SJSA1 (cell line): ENCODE results near the gene ZFPM1. TPM values are rescaled to one million over a fixed set of nuclear protein-coding genes. Genes with fewer than 3 reads are reported as not detected.

ENCODE experiments used
- DNase-seq, 2 experiments: peaks; one replicate each; pipeline ENCODE4 v3.0.0-alpha.2; 2015 to 2020; ENCODE audit warnings: low spot score in 2 of 2, low read depth in 1 of 2
- H3K27ac ChIP-seq: fragments of 250-450 bp; sonication (Bioruptor Pico); 2 replicates; pipeline ENCODE4 v1.5.1; 2020; ENCODE audit warnings: mild to moderate bottlenecking, moderate library complexity
- H3K27me3 ChIP-seq: fragments of 250-450 bp; sonication (Bioruptor Pico); replicated peaks from 2 replicates; pipeline ENCODE4 v1.5.1; 2020; ENCODE audit warnings: mild to moderate bottlenecking, moderate library complexity
- H3K36me3 ChIP-seq: fragments of 250-450 bp; sonication (Bioruptor Pico); 2 replicates; pipeline ENCODE4 v1.5.1; 2020; ENCODE audit warnings: mild to moderate bottlenecking
- H3K4me1 ChIP-seq: fragments of 250-450 bp; sonication (Bioruptor Pico); replicated peaks from 2 replicates; pipeline ENCODE4 v1.6.1; 2021; ENCODE audit warnings: mild to moderate bottlenecking
- H3K4me3 ChIP-seq: fragments of 250-450 bp; sonication (Bioruptor Pico); 2 replicates; pipeline ENCODE4 v1.5.1; 2020; ENCODE audit warnings: mild to moderate bottlenecking
- H3K9me3 ChIP-seq: fragments of 250-450 bp; sonication (Bioruptor Pico); replicated peaks from 2 replicates; pipeline ENCODE4 v1.5.1; 2020; ENCODE audit warnings: mild to moderate bottlenecking
- total RNA-seq: library from RNA; depleted of rRNA; stranded (reverse); fragments of >200 nt; shearing (Covaris generic); gene quantifications from 2 replicates; pipeline ENCODE4 v1.2.3, GENCODE V29; 2014

The ZFPM1 gene
- total RNA-seq, 1 experiment from 2014 or later: 0.92 TPM

GRCh38 chr16:88519938-88520653 lies 67.0 kb downstream of the ZFPM1 start:
- Histone ChIP-seq H3K4me1 (peaks cover 8% of the 10 kb centered on the region), H3K36me3 (no peaks in the 10 kb centered on the region), H3K27ac (no peak overlapping the region), H3K27me3 (no peaks in the 10 kb centered on the region), H3K4me3 (no peak overlapping the region), H3K9me3 (no peaks in the 10 kb centered on the region)
- DNase-seq: no peak

GRCh38 chr16:88521674-88522073 lies 68.6 kb downstream of the ZFPM1 start:
- H3K4me1 ChIP-seq: peaks cover 24% of the 10 kb centered on the region
- no peak for DNase-seq
- H3K36me3 ChIP-seq: no peaks in the 10 kb centered on the region
- H3K9me3 ChIP-seq: no peaks in the 10 kb centered on the region
- H3K27ac ChIP-seq: no peak overlapping the region
- no peaks in the 10 kb centered on the region for H3K27me3 ChIP-seq
- no peak overlapping the region for H3K4me3 ChIP-seq

- no peak overlapping the region for H3K4me3 ChIP-seq
- H3K36me3 ChIP-seq: no peaks in the 10 kb centered on the region
- H3K27me3 ChIP-seq: no peaks in the 10 kb centered on the region
- DNase-seq: no peak
- H3K27ac ChIP-seq: no peak overlapping the region
- peaks cover 31% of the 10 kb centered on the region for H3K4me1 ChIP-seq
- no peaks in the 10 kb centered on the region for H3K9me3 ChIP-seq
Observed at GRCh38 chr16:88522276-88522949, 69.3 kb downstream of the ZFPM1 start.

GRCh38 chr16:88523309-88524161 lies 70.5 kb downstream of the ZFPM1 start:
- no peaks in the 10 kb centered on the region for H3K36me3 ChIP-seq
- H3K4me1 ChIP-seq: peaks cover 42% of the 10 kb centered on the region
- H3K4me3 ChIP-seq: no peak overlapping the region
- no peak overlapping the region for H3K27ac ChIP-seq
- H3K27me3 ChIP-seq: no peaks in the 10 kb centered on the region
- H3K9me3 ChIP-seq: no peaks in the 10 kb centered on the region
- no peak for DNase-seq

- H3K4me1 ChIP-seq: peaks cover 49% of the 10 kb centered on the region
- H3K4me3 ChIP-seq: no peak overlapping the region
- H3K9me3 ChIP-seq: no peaks in the 10 kb centered on the region
- no peaks in the 10 kb centered on the region for H3K27me3 ChIP-seq
- H3K36me3 ChIP-seq: 0 out of 2 replicates have a peak, but pooled peaks cover 3% of the 10 kb centered on the region
- no peak for DNase-seq
- H3K27ac ChIP-seq: no peak overlapping the region
Observed at GRCh38 chr16:88524274-88524972, 71.3 kb downstream of the ZFPM1 start.

GRCh38 chr16:88524973-88525662 lies 72.0 kb downstream of the ZFPM1 start:
- peak; percentile 64 to 80 for DNase-seq
- Histone ChIP-seq H3K36me3 (0 out of 2 replicates have a peak, but pooled peaks cover 3% of the 10 kb centered on the region), H3K27ac (peak overlapping the region; percentile 43; the same call in 1 of the 2 replicates), H3K27me3 (no peaks in the 10 kb centered on the region), H3K9me3 (no peaks in the 10 kb centered on the region), H3K4me1 (peaks cover 49% of the 10 kb centered on the region), H3K4me3 (no peak overlapping the region)

GRCh38 chr16:88525663-88525990 lies 72.5 kb downstream of the ZFPM1 start:
- DNase-seq: no peak
- Histone ChIP-seq H3K9me3 (no peaks in the 10 kb centered on the region), H3K27me3 (no peaks in the 10 kb centered on the region), H3K4me3 (no peak overlapping the region), H3K4me1 (peaks cover 49% of the 10 kb centered on the region), H3K27ac (peak overlapping the region; percentile 43), H3K36me3 (0 out of 2 replicates have a peak, but pooled peaks cover 3% of the 10 kb centered on the region)

GRCh38 chr16:88526008-88526905 lies 73.2 kb downstream of the ZFPM1 start:
- Histone ChIP-seq H3K9me3 (no peaks in the 10 kb centered on the region), H3K4me3 (no peak overlapping the region), H3K4me1 (peaks cover 49% of the 10 kb centered on the region), H3K27me3 (no peaks in the 10 kb centered on the region), H3K36me3 (0 out of 2 replicates have a peak, but pooled peaks cover 3% of the 10 kb centered on the region), H3K27ac (peak overlapping the region; percentile 43)
- DNase-seq: no peak

DNA sequence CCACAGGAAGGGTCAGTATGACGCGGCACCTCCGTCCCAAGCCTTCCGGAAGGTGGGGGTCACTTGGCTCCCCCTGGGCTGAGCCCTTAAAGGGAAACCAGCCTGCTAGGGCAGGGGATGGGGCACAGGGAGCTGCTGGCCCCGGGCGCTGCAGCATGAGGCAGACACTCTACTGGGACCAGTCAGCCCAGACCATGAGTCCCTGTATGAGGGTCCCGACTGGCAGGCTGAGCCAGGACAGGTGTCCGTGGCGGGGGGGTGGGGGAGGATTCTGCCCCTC lies 73.8 kb downstream of the ZFPM1 start:
- no peak overlapping the region for H3K4me3 ChIP-seq
- H3K27me3 ChIP-seq: no peaks in the 10 kb centered on the region
- peak overlapping the region; percentile 8 for H3K27ac ChIP-seq
- peaks cover 49% of the 10 kb centered on the region for H3K4me1 ChIP-seq
- no peaks in the 10 kb centered on the region for H3K9me3 ChIP-seq
- no peak for DNase-seq
- 0 out of 2 replicates have a peak, but pooled peaks cover 3% of the 10 kb centered on the region for H3K36me3 ChIP-seq

GRCh38 chr16:88527186-88527936 lies 74.3 kb downstream of the ZFPM1 start:
- H3K36me3 ChIP-seq: 0 out of 2 replicates have a peak, but pooled peaks cover 3% of the 10 kb centered on the region
- H3K4me1 ChIP-seq: peaks cover 49% of the 10 kb centered on the region
- H3K27ac ChIP-seq: peak overlapping the region; percentile 8; the same call in 1 of the 2 replicates
- no peaks in the 10 kb centered on the region for H3K9me3 ChIP-seq
- H3K4me3 ChIP-seq: no peak overlapping the region
- no peaks in the 10 kb centered on the region for H3K27me3 ChIP-seq
- DNase-seq: peak; percentile 98

GRCh38 chr16:88527937-88528743 lies 75.1 kb downstream of the ZFPM1 start:
- Histone ChIP-seq H3K9me3 (no peaks in the 10 kb centered on the region), H3K27me3 (no peaks in the 10 kb centered on the region), H3K36me3 (0 out of 2 replicates have a peak, but pooled peaks cover 3% of the 10 kb centered on the region), H3K4me3 (no peak overlapping the region), H3K4me1 (peaks cover 49% of the 10 kb centered on the region), H3K27ac (peak overlapping the region; percentile 38)
- no peak for DNase-seq
